Measurements from ENCODE around the gene KMT2E. TPM values are rescaled to one million over a fixed set of nuclear protein-coding genes. Genes with fewer than 3 reads are reported as not detected.

KMT2E gene
- total and polyA plus RNA-seq, 2 donors (not counting 3 experiments of a cell fraction or from before 2014, with no cell fraction given) = 19.0 to 74.8 TPM

DNA sequence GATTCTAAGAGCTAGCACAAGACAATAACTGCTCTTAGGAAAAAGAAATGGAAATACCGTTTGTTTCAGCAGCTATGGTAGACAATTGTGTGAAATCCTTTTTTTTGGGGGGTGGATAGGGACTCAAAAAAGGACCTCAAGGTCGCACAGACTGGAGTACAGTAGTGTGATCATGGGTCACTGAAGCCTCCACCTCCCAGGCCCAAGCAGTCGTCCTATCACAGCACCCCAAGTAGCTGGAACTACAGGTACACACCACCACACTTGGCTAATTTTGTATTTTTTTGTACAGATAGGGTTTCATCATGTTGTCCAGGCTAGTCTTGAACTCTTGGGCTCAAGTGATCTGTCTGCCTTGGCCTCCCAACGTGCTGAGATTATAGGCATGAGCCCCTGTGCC, 33.9 kb downstream of the KMT2E start:
- peaks cover 14 to 33% of the 10 kb centered on the region in 2 experiments for H3K36me3 ChIP-seq (ENCODE audit: control insufficient read depth in 2 of 2, extremely low read depth in 1 of 2, insufficient read depth in 2 of 2, low read length in 2 of 2)
- ChIA-PET POLR2A (no interaction called here), CTCF (interaction anchor here (1.4 to 4.4 kb wide), 4 partner anchors 10 to 66 kb away, joined by 3 to 17 read pairs (median 8); no protein-coding TSS in a partner anchor)
- H3K4me2 ChIP-seq (ENCODE audit: insufficient read depth, low read length) = no peak overlapping the region
- H3K9me1 ChIP-seq (replicated peaks; ENCODE audit: control insufficient read depth, extremely low read depth, insufficient read depth, low read length) = no peaks in the 10 kb centered on the region
- DNase-seq (ENCODE audit: low read depth, low spot score) = no peak
- no peaks in the 10 kb centered on the region for H3K9me3 ChIP-seq (replicated peaks; ENCODE audit: control insufficient read depth, insufficient read depth, low read length)
- no peak overlapping the region for H2AFZ ChIP-seq (ENCODE audit: low read depth, low read length)
- H3K4me1 ChIP-seq (ENCODE audit: control insufficient read depth, extremely low read depth, insufficient read depth, low read length) = no peaks in the 10 kb centered on the region
- peaks cover 77% of the 10 kb centered on the region for H3K79me2 ChIP-seq (ENCODE audit: control insufficient read depth, insufficient read depth, low read length)
- no peak overlapping the region for H3K9ac ChIP-seq (replicated peaks; ENCODE audit: extremely low read depth, insufficient read depth, low read length)
- intact Hi-C loops (cut with micrococcal nuclease) = no loop called here
- FAIRE-seq = no peak
- no peak overlapping the region for H3K27ac ChIP-seq (ENCODE audit: insufficient read depth, low read depth, low read length)
- no TSS peak for BruUV-seq (replicated peaks)
- no peak overlapping the region for H3K4me3 ChIP-seq (replicated peaks in 1 of 3; ENCODE audit: insufficient read depth in 1 of 3, low read depth in 1 of 3, low read length in 3 of 3)
- dilution Hi-C loops (cut with MboI; ENCODE audit: extremely low pct_ligation_motif_present, low sequenced_read_pairs) = no loop called here
- TF ChIP-seq, protein P1, sequence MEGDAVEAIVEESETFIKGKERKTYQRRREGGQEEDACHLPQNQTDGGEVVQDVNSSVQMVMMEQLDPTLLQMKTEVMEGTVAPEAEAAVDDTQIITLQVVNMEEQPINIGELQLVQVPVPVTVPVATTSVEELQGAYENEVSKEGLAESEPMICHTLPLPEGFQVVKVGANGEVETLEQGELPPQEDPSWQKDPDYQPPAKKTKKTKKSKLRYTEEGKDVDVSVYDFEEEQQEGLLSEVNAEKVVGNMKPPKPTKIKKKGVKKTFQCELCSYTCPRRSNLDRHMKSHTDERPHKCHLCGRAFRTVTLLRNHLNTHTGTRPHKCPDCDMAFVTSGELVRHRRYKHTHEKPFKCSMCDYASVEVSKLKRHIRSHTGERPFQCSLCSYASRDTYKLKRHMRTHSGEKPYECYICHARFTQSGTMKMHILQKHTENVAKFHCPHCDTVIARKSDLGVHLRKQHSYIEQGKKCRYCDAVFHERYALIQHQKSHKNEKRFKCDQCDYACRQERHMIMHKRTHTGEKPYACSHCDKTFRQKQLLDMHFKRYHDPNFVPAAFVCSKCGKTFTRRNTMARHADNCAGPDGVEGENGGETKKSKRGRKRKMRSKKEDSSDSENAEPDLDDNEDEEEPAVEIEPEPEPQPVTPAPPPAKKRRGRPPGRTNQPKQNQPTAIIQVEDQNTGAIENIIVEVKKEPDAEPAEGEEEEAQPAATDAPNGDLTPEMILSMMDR (IDR thresholded peaks at IDR 0.05; ENCODE audit: extremely low read depth in 1 of 2, insufficient read depth in 1 of 2, low read depth in 1 of 2, low read length in 2 of 2) = no peak
- TF ChIP-seq, protein P2, sequence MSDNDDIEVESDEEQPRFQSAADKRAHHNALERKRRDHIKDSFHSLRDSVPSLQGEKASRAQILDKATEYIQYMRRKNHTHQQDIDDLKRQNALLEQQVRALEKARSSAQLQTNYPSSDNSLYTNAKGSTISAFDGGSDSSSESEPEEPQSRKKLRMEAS (IDR thresholded peaks at IDR 0.05; ENCODE audit: insufficient read depth, insufficient read length) = no peak
- no peak for TF ChIP-seq POLR2A (IDR thresholded peaks at IDR 0.05; ENCODE audit: low read depth, low read length)
- no peak for TF ChIP-seq GATA2 (IDR thresholded peaks at IDR 0.05; ENCODE audit: insufficient read depth, insufficient read length, low read depth, low read length)
- no peak for TF ChIP-seq EZH2 (IDR thresholded peaks at IDR 0.05; ENCODE audit: borderline replicate concordance, low read depth, low read length, severe bottlenecking)
- TF ChIP-seq FOS (IDR thresholded peaks at IDR 0.05; ENCODE audit: borderline replicate concordance, insufficient read depth, low read length) = no peak
- no peak for TF ChIP-seq POLR2AphosphoS5 (IDR thresholded peaks at IDR 0.05; ENCODE audit: insufficient read depth, low read depth, low read length)
- TF ChIP-seq JUN (IDR thresholded peaks at IDR 0.05; ENCODE audit: borderline replicate concordance, insufficient read depth, insufficient read length, low read depth) = no peak
- no peak for TF ChIP-seq MYC (IDR thresholded peaks at IDR 0.05; ENCODE audit: low read depth, low read length)
- H4K20me1 ChIP-seq (replicated peaks; ENCODE audit: control insufficient read depth, extremely low read depth, insufficient read depth, low read length) = peaks cover 6% of the 10 kb centered on the region
- no peaks in the 10 kb centered on the region for H3K27me3 ChIP-seq (ENCODE audit: control insufficient read depth in 2 of 2, insufficient read depth in 2 of 2, low read length in 2 of 2)

Measured in endothelial cell of umbilical vein (primary cell).